ENCODE data around the gene FBN3.

Gene FBN3

GRCh38 chr19:8020681-8021080 is 128.7 kb downstream of the FBN3 start:
- DNase-seq (ENCODE audit: low spot score): no peak

DNA sequence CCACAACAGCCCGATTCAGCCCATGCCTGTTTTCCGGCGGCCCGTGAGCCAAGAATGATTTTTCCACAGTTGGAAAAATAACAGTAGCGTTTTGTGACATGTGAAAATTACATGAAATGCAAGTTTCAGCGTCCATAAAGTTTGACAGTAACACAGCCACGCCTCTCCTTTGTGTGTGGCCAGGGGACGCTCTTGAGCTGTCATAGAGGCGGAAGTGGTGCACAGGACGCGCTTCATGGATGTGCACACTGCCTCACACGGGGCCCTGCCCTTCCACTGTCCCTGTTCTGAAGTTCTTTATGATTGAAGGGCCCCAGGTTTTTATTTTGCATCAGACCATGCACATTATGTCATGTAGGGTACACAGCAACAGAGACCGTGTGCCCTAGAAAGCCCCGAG is 131.6 kb downstream of the FBN3 start:
- no peak for DNase-seq (ENCODE audit: low spot score)
